ENCODE results near the gene RGS6. TPM values are rescaled to one million over a fixed set of nuclear protein-coding genes. Genes with fewer than 3 reads are reported as not detected.

The RGS6 gene
- total RNA-seq, 1 donor from 2014 or later, result 1.6 TPM

GRCh38 chr14:72308967-72309485 lies 376.8 kb downstream of the RGS6 start:
- no peak for DNase-seq (ENCODE audit: extremely low spot score, unreplicated experiment)
- Mint-ChIP-seq H3K27me3 (no peaks in the 10 kb centered on the region), H3K27ac (no peak overlapping the region), H3K36me3 (no peaks in the 10 kb centered on the region), H3K4me3 (no peak overlapping the region), H3K9me3 (peaks cover 14% of the 10 kb centered on the region), H3K4me1 (ENCODE audit: unreplicated experiment) (peaks cover 28% of the 10 kb centered on the region)
- TF ChIP-seq CTCF (conservative IDR thresholded peaks at IDR 0.05), result no peak

- Mint-ChIP-seq H3K4me1 (ENCODE audit: unreplicated experiment) (peaks cover 28% of the 10 kb centered on the region), H3K9me3 (peaks cover 2% of the 10 kb centered on the region), H3K27me3 (no peaks in the 10 kb centered on the region), H3K4me3 (no peak overlapping the region), H3K36me3 (no peaks in the 10 kb centered on the region), H3K27ac (no peak overlapping the region)
- DNase-seq (ENCODE audit: extremely low spot score, unreplicated experiment), result no peak
- TF ChIP-seq CTCF (conservative IDR thresholded peaks at IDR 0.05), result no peak
These were observed 378.9 kb downstream of the RGS6 start for GRCh38 chr14:72311116-72311515.

- no peak for DNase-seq (ENCODE audit: extremely low spot score, unreplicated experiment)
- no peak overlapping the region for H3K4me3 Mint-ChIP-seq
- H3K36me3 Mint-ChIP-seq, result no peaks in the 10 kb centered on the region
- H3K27me3 Mint-ChIP-seq, result no peaks in the 10 kb centered on the region
- peaks cover 28% of the 10 kb centered on the region for H3K4me1 Mint-ChIP-seq (ENCODE audit: unreplicated experiment)
- H3K9me3 Mint-ChIP-seq, result no peaks in the 10 kb centered on the region
- no peak for TF ChIP-seq CTCF (conservative IDR thresholded peaks at IDR 0.05)
- H3K27ac Mint-ChIP-seq, result no peak overlapping the region
These were observed 379.3 kb downstream of the RGS6 start for GRCh38 chr14:72311516-72311915.

GRCh38 chr14:72314808-72315435 lies 382.7 kb downstream of the RGS6 start:
- Mint-ChIP-seq H3K27me3 (no peaks in the 10 kb centered on the region), H3K36me3 (no peaks in the 10 kb centered on the region)
- TF ChIP-seq CTCF (conservative IDR thresholded peaks at IDR 0.05), result no peak

GRCh38 chr14:72315714-72316113 lies 383.5 kb downstream of the RGS6 start:
- Mint-ChIP-seq H3K4me3 (no peak overlapping the region), H3K9me3 (no peaks in the 10 kb centered on the region), H3K27ac (no peak overlapping the region), H3K4me1 (ENCODE audit: unreplicated experiment) (peaks cover 10% of the 10 kb centered on the region), H3K27me3 (no peaks in the 10 kb centered on the region), H3K36me3 (no peaks in the 10 kb centered on the region)
- DNase-seq (ENCODE audit: extremely low spot score, unreplicated experiment), result no peak
- no peak for TF ChIP-seq CTCF (conservative IDR thresholded peaks at IDR 0.05)

More at GRCh38 chr14:72314808-72315435, 382.7 kb downstream of the RGS6 start:
- H3K27ac Mint-ChIP-seq, result no peak overlapping the region
- no peak overlapping the region for H3K4me3 Mint-ChIP-seq
- peaks cover 18% of the 10 kb centered on the region for H3K4me1 Mint-ChIP-seq (ENCODE audit: unreplicated experiment)
- no peaks in the 10 kb centered on the region for H3K9me3 Mint-ChIP-seq
- DNase-seq (ENCODE audit: extremely low spot score, unreplicated experiment), result no peak
